Right atrium auricular region (tissue), 2 donors: ENCODE data around the gene CRYBB1. TPM values are rescaled to one million over a fixed set of nuclear protein-coding genes. Genes with fewer than 3 reads are reported as not detected.

ENCODE experiments used
- DNase-seq: peaks from one replicate; pipeline ENCODE4 v3.0.0-alpha.2; 2019; ENCODE audit warnings: low spot score
- H3K27ac ChIP-seq, 2 donors: fragments of 200-600 bp; sonication (generic); 1 replicate in 1 of 2; 2 replicates in 1 of 2; pipeline ENCODE4 v1.5.1; 2016 to 2019
- H3K27me3 ChIP-seq, 2 donors: fragments of 200-600 bp; sonication (generic); one replicate each; pipeline versions ENCODE4 v1.5.1 to v1.6.0; 2017 to 2019
- H3K36me3 ChIP-seq: fragments of 200-600 bp; sonication (generic); one replicate; pipeline ENCODE4 v1.5.1; 2016
- H3K4me1 ChIP-seq, 2 donors: fragments of 200-600 bp; sonication (generic); one replicate each; pipeline versions ENCODE4 v1.5.1 to v1.6.0; 2017 to 2019
- H3K4me3 ChIP-seq, 2 donors: fragments of 200-600 bp; sonication (generic); 1 replicate in 1 of 2; 2 replicates in 1 of 2; pipeline ENCODE4 v1.5.1; 2017 to 2019; ENCODE audit warnings: mild to moderate bottlenecking in 1 of 2, moderate library complexity in 1 of 2
- H3K9me3 ChIP-seq, 2 donors: fragments of 200-600 bp; sonication (generic); one replicate each; pipeline ENCODE4 v1.5.1; 2019
- CTCF ChIP-seq, 2 donors: fragments of 200-600 bp; sonication (generic); IDR thresholded peaks; one replicate each; pipeline ENCODE4 v1.5.1; 2019; ENCODE audit warnings: antibody characterized with exemption in 2 of 2
- total RNA-seq, 2 donors: library from RNA; depleted of rRNA; stranded (reverse); fragments of >200 nt; gene quantifications; one replicate each; pipeline ENCODE4 v1.1.0, GENCODE V29; 2016

The CRYBB1 gene
- total RNA-seq, 2 donors from 2014 or later: 0.79 to 1.7 TPM

GRCh38 chr22:26561756-26562417, 55.9 kb downstream of the CRYBB1 start:
- Histone ChIP-seq H3K4me3 (no peak overlapping the region), H3K27ac (peak overlapping the region; percentile 36 to 51), H3K4me1 (peaks cover 0 to 12% of the 10 kb centered on the region in 2 donors), H3K9me3 (no peaks in the 10 kb centered on the region), H3K36me3 (no peaks in the 10 kb centered on the region), H3K27me3 (no peaks in the 10 kb centered on the region)
- TF ChIP-seq CTCF (IDR thresholded peaks at IDR 0.05): no peak
- no peak for DNase-seq

- H3K27ac ChIP-seq: no peak overlapping the region
- no peaks in the 10 kb centered on the region for H3K27me3 ChIP-seq
- H3K36me3 ChIP-seq: no peaks in the 10 kb centered on the region
- no peaks in the 10 kb centered on the region for H3K9me3 ChIP-seq
- no peak for TF ChIP-seq CTCF (IDR thresholded peaks at IDR 0.05)
- H3K4me3 ChIP-seq: no peak overlapping the region
- H3K4me1 ChIP-seq: peaks cover 0 to 29% of the 10 kb centered on the region in 2 donors
- DNase-seq: no peak
Observed at GRCh38 chr22:26559961-26560575, 57.8 kb downstream of the CRYBB1 start.

- Histone ChIP-seq H3K9me3 (no peaks in the 10 kb centered on the region), H3K4me3 (no peak overlapping the region), H3K36me3 (no peaks in the 10 kb centered on the region), H3K27me3 (no peaks in the 10 kb centered on the region), H3K4me1 (peaks cover 0 to 41% of the 10 kb centered on the region in 2 donors), H3K27ac (peak overlapping the region in 1 of 2 donors; percentile 10)
- DNase-seq: no peak
- TF ChIP-seq CTCF (IDR thresholded peaks at IDR 0.05): no peak
Observed at GRCh38 chr22:26558248-26558895, 59.5 kb downstream of the CRYBB1 start.

GRCh38 chr22:26556904-26557303, 60.9 kb downstream of the CRYBB1 start:
- no peak for DNase-seq
- H3K9me3 ChIP-seq: no peaks in the 10 kb centered on the region
- no peak overlapping the region for H3K4me3 ChIP-seq
- H3K36me3 ChIP-seq: no peaks in the 10 kb centered on the region
- TF ChIP-seq CTCF (IDR thresholded peaks at IDR 0.05): no peak
- peaks cover 0 to 37% of the 10 kb centered on the region in 2 donors for H3K4me1 ChIP-seq
- H3K27ac ChIP-seq: peak overlapping the region; percentile 33 to 54
- H3K27me3 ChIP-seq: no peaks in the 10 kb centered on the region

GRCh38 chr22:26555478-26555877, 62.3 kb downstream of the CRYBB1 start:
- peaks cover 0 to 43% of the 10 kb centered on the region in 2 donors for H3K4me1 ChIP-seq
- H3K36me3 ChIP-seq: no peaks in the 10 kb centered on the region
- no peaks in the 10 kb centered on the region for H3K9me3 ChIP-seq
- no peak for TF ChIP-seq CTCF (IDR thresholded peaks at IDR 0.05)
- H3K27me3 ChIP-seq: no peaks in the 10 kb centered on the region
- no peak for DNase-seq
- H3K27ac ChIP-seq: peak overlapping the region; percentile 33 to 54
- H3K4me3 ChIP-seq: no peak overlapping the region
